ENCODE measurements around the gene NPR2.

Gene NPR2

DNA sequence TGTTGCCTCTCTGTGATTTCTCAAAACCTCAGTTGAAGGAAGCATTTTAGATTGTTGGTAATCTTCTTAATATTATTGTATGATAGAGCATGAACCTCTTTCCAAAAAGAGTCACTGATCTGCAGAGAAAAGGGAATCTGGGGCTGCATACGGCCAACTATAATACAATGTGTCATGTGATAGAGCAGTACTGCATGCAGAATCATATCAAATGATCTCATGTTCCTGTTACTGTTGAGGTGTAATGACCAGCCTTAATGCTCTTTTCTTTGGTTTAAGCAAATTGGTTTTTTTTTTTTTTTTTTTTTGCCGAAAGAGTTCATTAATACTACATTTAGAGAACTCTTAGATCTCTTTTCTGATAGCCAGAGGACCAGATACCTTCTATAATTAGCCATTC is 24.4 kb upstream of the NPR2 start:
- DNase-seq = no peak

DNA sequence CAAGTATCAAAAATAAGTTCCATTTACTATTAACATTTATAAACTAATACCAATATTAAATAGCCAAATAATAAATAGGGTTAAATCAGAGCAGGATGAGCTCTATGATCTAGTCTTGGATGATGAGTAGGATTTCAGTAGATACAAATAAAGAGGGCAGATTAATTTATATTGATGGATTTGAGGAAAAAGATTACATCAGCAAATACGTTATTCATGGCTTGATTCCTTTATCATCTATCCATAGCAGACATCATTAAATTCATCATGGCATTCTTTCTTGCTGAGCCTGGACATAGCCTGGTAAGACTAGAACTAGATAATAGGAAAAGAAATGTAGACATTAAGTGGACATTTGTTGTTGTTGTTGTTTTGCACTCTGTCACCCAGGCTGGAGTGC is 23.9 kb upstream of the NPR2 start:
- DNase-seq = no peak

- DNase-seq = no peak
These were observed 21.6 kb upstream of the NPR2 start for GRCh38 chr9:35769763-35770162.

DNA sequence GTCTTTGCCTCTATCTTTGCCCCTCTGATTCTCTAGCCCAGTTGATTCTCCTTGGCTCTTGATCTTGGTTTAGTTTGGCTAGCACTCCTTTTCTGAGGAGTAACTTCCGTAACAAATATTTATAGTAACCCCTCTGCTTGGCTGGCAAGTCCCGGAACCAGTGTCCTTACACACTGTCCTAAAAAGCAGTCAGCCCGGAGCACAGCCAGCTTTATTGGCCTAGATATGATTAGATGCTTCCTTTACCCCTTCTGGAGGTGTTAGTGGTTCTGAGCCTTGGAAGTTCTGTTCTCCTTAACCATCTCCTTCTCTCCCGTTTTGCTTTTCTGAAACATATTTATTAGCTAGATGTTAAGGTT is 20.3 kb upstream of the NPR2 start:
- DNase-seq = no peak

GRCh38 chr9:35771534-35771933 is 19.9 kb upstream of the NPR2 start:
- no peak for DNase-seq

- DNase-seq = no peak
These were observed 19.4 kb upstream of the NPR2 start for GRCh38 chr9:35771943-35772342.

GRCh38 chr9:35774907-35775635 is 16.3 kb upstream of the NPR2 start:
- no peak for DNase-seq

GRCh38 chr9:35776018-35776417 is 15.4 kb upstream of the NPR2 start:
- no peak for DNase-seq

DNA sequence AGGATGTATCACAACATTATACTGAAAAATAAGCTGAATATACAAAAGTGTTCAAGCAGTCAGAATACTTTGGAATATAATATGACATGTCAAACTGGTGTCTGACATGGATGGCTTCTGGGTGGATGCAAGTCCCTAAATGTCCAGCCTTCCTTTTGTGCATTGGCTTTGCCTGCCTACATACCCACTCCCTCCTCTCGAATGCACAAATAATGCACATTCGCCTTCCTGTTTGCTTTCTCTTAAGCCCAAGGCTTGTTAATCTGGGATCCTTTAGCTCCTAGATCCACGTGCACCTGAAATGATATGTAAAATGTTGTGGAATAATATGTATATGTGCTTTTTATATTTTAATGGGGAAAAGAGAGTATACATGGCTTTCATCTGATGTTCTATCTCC is 12.9 kb upstream of the NPR2 start:
- no peak for DNase-seq

DNA sequence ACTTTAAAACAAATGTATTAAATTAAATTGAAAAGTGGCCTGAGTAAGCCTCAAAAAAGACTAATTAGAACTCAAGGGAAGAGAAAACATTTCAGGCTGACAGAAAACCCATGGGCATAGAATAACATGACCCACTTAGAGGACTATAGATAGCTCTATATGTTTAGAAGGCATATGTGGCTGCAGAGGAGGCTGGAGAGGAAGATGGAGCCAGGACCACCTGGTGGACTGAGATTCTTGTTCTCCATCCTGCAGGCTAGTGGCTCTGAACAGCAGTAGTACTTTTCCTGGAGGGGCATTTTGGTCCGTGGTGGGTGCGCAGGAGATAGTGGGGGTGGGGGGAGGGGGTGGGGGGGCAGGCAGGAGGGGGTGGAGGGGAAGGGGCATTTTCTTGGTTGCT is 10.3 kb upstream of the NPR2 start:
- DNase-seq = no peak

DNA sequence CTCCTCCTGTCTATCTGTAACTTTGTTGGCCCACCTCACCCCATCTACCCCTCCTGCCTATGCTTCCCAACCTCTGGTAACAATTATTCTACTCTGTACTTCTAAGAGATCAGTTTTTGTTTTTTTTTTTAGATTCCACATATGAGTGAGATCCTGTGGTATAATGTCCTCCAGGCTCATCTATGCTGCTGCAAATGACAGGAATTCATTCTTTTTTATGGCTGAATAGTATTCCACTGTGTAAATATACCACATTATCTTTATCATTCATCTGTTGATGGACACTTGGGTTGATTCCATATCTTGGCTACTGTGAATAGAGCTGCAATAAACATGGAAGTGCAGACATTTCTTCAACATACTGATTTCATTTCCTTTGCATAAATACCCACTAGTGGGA is 8.0 kb upstream of the NPR2 start:
- DNase-seq = no peak

DNA sequence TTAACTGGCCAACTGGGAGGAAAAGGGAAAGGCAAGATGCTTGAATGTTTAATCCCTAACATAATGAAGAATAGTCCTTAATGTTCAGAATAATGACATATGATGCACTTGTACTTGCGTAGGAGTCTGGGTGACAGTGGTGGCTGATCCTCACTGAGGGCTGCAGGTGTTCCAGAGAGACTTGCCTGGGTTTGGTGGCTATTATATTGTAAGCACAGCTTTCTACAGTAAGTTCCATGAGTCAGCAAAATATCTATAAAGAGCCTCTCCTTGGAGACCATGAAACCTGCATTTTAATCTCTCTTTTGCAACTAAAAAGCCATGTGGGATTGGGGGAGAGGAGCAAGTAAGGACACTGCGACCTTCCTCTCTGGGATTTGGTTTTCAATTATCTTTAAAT is 1.9 kb upstream of the NPR2 start:
- no peak for DNase-seq

- no peak for DNase-seq
These were observed 1.4 kb upstream of the NPR2 start for GRCh38 chr9:35790025-35790384.

- peak; percentile 87 for DNase-seq
These were observed 750 bp upstream of the NPR2 start for GRCh38 chr9:35790385-35791296.

DNA sequence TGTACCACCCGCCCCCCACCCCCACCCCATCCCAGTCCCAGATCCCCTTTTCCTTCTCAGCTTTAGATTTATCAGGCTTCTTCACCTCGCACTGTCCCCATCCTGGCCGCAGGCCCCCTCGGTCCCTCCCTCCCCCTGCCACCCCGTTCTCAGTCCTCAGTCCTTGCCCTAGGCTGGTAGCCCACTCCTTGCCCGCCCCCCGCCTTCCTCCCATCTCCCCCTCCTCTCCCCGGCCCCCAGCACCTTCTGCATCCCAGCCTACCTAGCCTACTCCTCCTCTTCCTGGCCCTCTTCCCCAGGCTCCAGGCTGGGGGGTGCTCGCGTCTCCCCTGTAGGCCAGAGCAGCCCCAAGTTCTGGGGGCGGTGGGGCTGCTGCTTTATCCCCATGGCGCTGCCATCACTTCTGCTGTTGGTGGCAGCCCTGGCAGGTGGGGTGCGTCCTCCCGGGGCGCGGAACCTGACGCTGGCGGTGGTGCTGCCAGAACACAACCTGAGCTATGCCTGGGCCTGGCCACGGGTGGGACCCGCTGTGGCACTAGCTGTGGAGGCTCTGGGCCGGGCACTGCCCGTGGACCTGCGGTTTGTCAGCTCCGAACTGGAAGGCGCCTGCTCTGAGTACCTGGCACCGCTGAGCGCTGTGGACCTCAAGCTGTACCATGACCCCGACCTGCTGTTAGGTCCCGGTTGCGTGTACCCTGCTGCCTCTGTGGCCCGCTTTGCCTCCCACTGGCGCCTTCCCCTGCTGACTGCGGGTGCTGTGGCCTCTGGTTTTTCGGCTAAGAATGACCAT is 828 bp downstream of the NPR2 start:
- no peak for DNase-seq

- no peak for DNase-seq
These were observed 1.4 kb downstream of the NPR2 start for GRCh38 chr9:35792826-35793225.

GRCh38 chr9:35793461-35793860 is 2.1 kb downstream of the NPR2 start:
- DNase-seq = no peak

- DNase-seq = no peak
These were observed 4.3 kb downstream of the NPR2 start for GRCh38 chr9:35795695-35796094.

DNA sequence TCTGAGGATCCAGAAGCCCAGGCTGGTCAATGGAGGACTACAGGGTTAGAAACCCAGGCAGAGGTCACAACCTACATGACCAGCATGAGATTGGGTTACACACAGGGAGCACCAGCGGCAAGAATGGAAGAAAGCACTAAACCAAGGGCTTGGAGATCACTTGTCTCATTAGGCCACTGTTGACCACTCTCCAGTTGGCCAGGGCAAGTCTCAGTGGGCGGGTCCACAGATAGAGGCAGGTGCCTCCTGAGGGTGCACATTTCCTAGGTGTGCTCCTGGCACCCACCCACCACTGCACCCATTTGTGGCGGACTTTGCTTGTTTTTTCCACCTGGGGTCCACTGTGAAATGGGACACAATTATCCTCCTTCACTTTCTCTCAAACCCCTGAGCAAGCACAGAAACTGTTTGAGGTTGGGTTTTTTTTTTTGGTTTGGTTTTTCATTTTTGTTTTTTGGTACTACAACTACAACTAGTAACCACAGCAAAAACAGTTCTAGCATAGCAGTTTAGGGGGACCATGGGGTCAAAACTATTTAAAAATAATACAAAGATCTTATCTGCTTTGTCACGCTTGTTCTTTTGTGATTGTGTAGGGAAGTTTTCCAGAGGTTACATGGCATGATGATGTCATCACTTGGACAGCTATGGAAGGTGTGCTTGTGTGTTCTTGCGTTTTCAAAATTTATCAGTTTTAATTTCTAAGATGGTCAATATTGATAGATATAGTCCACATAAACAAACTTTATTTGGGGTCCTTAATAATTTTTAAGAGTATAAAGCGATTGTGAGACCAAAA is 6.1 kb downstream of the NPR2 start:
- no peak for DNase-seq

- DNase-seq = no peak
These were observed 7.4 kb downstream of the NPR2 start for GRCh38 chr9:35798658-35799374.

DNA sequence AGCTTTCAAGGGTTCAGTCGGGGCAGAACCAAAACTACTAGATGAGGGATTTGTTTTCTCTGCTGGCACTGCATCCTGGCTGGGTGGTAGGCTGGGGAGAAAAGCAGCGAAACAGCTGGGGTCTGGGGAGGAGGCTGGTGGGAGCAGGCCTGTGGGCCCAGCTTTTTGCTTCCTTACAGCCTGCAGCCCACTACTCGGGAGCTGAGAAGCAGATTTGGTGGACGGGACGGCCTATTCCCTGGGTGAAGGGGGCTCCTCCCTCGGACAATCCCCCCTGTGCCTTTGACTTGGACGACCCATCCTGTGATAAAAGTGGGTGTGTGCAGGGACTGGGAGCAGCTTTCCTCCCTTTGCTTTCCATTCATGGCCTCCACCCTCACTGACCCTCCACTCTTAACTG is 9.1 kb downstream of the NPR2 start:
- no peak for DNase-seq
